Body of pancreas (tissue), 4 donors: ENCODE results near the gene MXI1. TPM values are rescaled to one million over a fixed set of nuclear protein-coding genes. Genes with fewer than 3 reads are reported as not detected.

ENCODE experiments used
- ATAC-seq: fragments of 150-250 bp; one replicate; pipeline ENCODE4 v1.9.1; 2016
- DNase-seq, 4 donors: peaks; one replicate each; pipeline ENCODE4 v3.0.0-alpha.2; 2019
- H3K27ac ChIP-seq, 4 donors: fragments of 200-600 bp; sonication (generic); 1 replicate in 3 of 4; 2 replicates in 1 of 4; pipeline versions ENCODE4 v1.5.1 to v1.6.1; 2016 to 2019; ENCODE audit warnings: mild to moderate bottlenecking in 1 of 4, mixed read lengths in 1 of 4, moderate library complexity in 1 of 4
- H3K27me3 ChIP-seq, 2 donors: fragments of 200-600 bp; sonication (generic); one replicate each; pipeline ENCODE4 v1.6.0; 2016; ENCODE audit warnings: mild to moderate bottlenecking in 1 of 2
- H3K36me3 ChIP-seq, 2 donors: fragments of 200-600 bp; sonication (generic); replicated peaks in 1 of 2; 2 replicates each; pipeline ENCODE4 v1.5.1; 2016; ENCODE audit warnings: low read depth in 2 of 2; ENCODE audit not compliant: insufficient read depth in 1 of 2
- H3K4me1 ChIP-seq: fragments of 200-600 bp; sonication (generic); one replicate; pipeline ENCODE4 v1.6.0; 2016
- H3K4me3 ChIP-seq, 2 donors: fragments of 200-600 bp; sonication (generic); 1 replicate in 1 of 2; 2 replicates in 1 of 2; pipeline ENCODE4 v1.5.1; 2016 to 2019
- H3K9me3 ChIP-seq, 3 donors: fragments of 200-600 bp; sonication (generic); 1 replicate in 2 of 3; 2 replicates in 1 of 3; pipeline ENCODE4 v1.5.1; 2016
- POLR2A ChIP-seq, 3 donors: fragments of 450-650 bp; IDR thresholded peaks; one replicate each; pipeline ENCODE4 v1.6.1; 2016; ENCODE audit warnings: antibody characterized with exemption in 3 of 3, mild to moderate bottlenecking in 2 of 3
- WGBS, 2 donors: methylation state at CpG; one replicate each; pipeline ENCODE4 v1.1.5; 2017; 5-methylcytosine and 5-hydroxymethylcytosine counted together
- intact Hi-C: fragments of 100-400 bp; cut with DNase I; formaldehyde crosslinking; loops from one replicate; pipeline ENCODE4 v1.15.1; 2023
- total RNA-seq, 2 donors: library from RNA; depleted of rRNA; stranded (reverse); fragments of >200 nt; gene quantifications; one replicate each; pipeline ENCODE4 v1.1.0, GENCODE V29; 2016
- TF ChIP-seq, protein P1 (sequence below), 7 experiments: fragments of 450-650 bp in 4 of 7; fragments of 200-600 bp in 3 of 7; sonication (generic) in 3 of 7; IDR thresholded peaks; one replicate each; pipeline ENCODE4 v1.5.1; 2016 to 2019; ENCODE audit warnings: antibody characterized with exemption in 7 of 7

MXI1 gene
- total RNA-seq, 2 donors from 2014 or later: 14.8 to 24.1 TPM

- TF ChIP-seq, protein P1, sequence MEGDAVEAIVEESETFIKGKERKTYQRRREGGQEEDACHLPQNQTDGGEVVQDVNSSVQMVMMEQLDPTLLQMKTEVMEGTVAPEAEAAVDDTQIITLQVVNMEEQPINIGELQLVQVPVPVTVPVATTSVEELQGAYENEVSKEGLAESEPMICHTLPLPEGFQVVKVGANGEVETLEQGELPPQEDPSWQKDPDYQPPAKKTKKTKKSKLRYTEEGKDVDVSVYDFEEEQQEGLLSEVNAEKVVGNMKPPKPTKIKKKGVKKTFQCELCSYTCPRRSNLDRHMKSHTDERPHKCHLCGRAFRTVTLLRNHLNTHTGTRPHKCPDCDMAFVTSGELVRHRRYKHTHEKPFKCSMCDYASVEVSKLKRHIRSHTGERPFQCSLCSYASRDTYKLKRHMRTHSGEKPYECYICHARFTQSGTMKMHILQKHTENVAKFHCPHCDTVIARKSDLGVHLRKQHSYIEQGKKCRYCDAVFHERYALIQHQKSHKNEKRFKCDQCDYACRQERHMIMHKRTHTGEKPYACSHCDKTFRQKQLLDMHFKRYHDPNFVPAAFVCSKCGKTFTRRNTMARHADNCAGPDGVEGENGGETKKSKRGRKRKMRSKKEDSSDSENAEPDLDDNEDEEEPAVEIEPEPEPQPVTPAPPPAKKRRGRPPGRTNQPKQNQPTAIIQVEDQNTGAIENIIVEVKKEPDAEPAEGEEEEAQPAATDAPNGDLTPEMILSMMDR (IDR thresholded peaks at IDR 0.05): no peak
- TF ChIP-seq POLR2A (IDR thresholded peaks at IDR 0.05): no peak
- peak overlapping the region; percentile 76 to 97 (median 96) for H3K27ac ChIP-seq
- intact Hi-C loops: loop anchor here (10.0 kb wide), 1 partner anchor 63 kb away; no protein-coding TSS in a partner anchor
- no peak for ATAC-seq
- H3K9me3 ChIP-seq: no peaks in the 10 kb centered on the region
- peak overlapping the region; percentile 41 to 62 for H3K4me3 ChIP-seq
- 0 to 1% methylated on average over 34 to 37 of the region's 57 CpGs for WGBS, 2 donors
- H3K4me1 ChIP-seq: peaks cover 25% of the 10 kb centered on the region
- no peaks in the 10 kb centered on the region for H3K36me3 ChIP-seq
- DNase-seq: peak in 1 of 4 donors; percentile 49
- no peaks in the 10 kb centered on the region for H3K27me3 ChIP-seq
Observed at GRCh38 chr10:110207805-110208613, 604 bp downstream of the MXI1 start.

DNA sequence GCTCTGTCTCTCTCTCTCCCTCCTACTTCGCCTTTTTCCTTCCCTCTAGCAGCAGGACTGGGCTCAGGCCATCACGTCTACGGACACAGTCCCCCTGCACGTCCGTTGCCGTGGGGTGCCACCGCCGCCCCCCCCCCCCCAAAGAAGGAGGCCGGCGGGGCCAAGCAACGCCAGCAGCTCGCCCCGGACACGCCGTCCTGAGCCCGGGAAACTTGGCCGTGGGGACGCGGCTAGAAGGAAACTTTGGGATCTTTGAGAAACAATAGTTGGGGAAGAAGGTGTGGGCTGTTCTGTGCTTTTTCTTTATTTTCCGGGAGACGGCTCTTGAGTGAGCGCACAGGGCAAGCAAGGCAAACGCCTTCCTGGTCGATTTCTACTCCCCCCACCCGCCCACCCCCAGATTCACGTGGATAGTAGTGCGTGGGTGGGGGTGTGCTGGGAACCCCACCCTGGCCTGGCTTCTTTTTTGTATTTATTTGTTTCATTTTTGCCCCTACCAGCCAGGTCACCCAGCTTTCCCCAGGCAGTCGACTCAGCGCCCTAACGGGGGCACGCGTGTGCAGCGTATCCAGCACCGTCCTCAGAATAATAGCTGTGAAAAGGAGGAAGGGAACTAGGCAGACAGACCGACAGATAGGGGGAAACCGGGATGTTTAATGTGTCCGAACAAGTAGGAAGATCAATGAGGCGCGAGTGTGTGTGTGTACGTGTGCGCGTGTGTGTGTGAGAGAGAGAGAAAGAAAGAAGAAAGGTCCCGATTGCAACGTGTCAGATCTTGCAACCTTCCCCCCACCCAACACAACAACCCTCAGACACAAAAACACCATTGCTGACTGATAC lies 1.4 kb downstream of the MXI1 start:
- Histone ChIP-seq H3K27me3 (no peaks in the 10 kb centered on the region), H3K36me3 (no peaks in the 10 kb centered on the region), H3K4me3 (peak overlapping the region; percentile 61 to 62), H3K4me1 (peaks cover 34% of the 10 kb centered on the region), H3K9me3 (no peaks in the 10 kb centered on the region), H3K27ac (peak overlapping the region; percentile 95 to 98 (median 96))
- WGBS, 2 donors: 0 to 1% methylated on average over 36 to 44 of the region's 44 CpGs
- ATAC-seq: no peak
- DNase-seq: peak; percentile 33 to 57 (median 48)
- intact Hi-C loops: loop anchor here (10.0 kb wide), 1 partner anchor 64 kb away; no protein-coding TSS in a partner anchor
- TF ChIP-seq, protein P1 (IDR thresholded peaks at IDR 0.05): peak in 3 of 7 experiments; percentile 26 to 36 (median 32)
- no peak for TF ChIP-seq POLR2A (IDR thresholded peaks at IDR 0.05)

GRCh38 chr10:110209454-110209925 lies 2.1 kb downstream of the MXI1 start:
- peak; percentile 8 to 65 (median 50) for TF ChIP-seq POLR2A (IDR thresholded peaks at IDR 0.05)
- TF ChIP-seq, protein P1 (IDR thresholded peaks at IDR 0.05): no peak
- H3K4me1 ChIP-seq: peaks cover 40% of the 10 kb centered on the region
- H3K4me3 ChIP-seq: peak overlapping the region; percentile 61 to 62
- H3K27ac ChIP-seq: peak overlapping the region; percentile 95 to 98 (median 96)
- peak; percentile 71 to 78 (median 75) for DNase-seq
- H3K36me3 ChIP-seq: no peaks in the 10 kb centered on the region
- no peak for ATAC-seq
- intact Hi-C loops: loop anchor here (10.0 kb wide), 1 partner anchor 65 kb away; no protein-coding TSS in a partner anchor
- WGBS, 2 donors: 0 to 1% methylated on average over 23 to 24 of the region's 24 CpGs
- H3K27me3 ChIP-seq: no peaks in the 10 kb centered on the region
- H3K9me3 ChIP-seq: no peaks in the 10 kb centered on the region

DNA sequence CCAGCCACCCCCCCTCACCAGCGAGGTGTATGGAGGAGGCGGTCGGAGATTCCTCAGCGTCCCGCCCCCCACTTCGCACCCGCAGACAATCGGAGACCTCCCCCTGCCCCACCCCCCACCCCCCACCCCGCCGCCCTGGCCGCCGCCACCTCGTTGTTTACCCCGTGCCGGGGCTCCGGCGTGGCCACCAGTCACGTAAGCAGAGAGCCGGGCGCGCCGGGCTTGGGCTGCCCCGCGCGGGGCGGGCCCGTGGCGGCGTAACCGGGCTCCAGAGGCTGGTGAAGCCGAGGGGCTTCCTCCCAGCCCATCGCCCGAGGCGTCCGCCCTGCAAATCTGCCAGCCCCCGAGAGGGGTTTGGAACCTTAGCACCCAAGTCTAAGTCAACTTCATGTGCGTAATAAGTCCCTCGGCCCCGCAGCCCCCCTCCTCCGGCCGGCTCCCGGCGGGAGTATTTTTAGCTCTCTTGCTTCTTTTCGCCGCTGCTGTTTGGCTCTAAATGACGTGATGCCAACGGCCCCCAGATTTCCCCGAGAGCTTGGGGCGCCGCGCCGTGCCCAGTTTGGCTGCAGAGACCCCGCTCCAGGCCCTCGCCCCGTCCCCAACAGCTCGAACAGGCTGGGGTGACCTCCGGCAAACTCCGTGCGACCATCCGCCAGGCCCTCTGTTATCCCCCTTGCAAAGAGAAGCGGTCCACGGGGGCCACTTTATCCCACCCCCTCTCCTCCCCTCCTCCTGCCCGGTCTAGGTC lies 2.7 kb downstream of the MXI1 start:
- Histone ChIP-seq H3K4me3 (peak overlapping the region; percentile 61 to 62), H3K9me3 (no peaks in the 10 kb centered on the region), H3K27me3 (no peaks in the 10 kb centered on the region), H3K4me1 (peaks cover 45% of the 10 kb centered on the region), H3K36me3 (no peaks in the 10 kb centered on the region), H3K27ac (peak overlapping the region; percentile 95 to 98 (median 96))
- intact Hi-C loops: loop anchor here (10.0 kb wide), 1 partner anchor 65 kb away; no protein-coding TSS in a partner anchor
- ATAC-seq (peak; percentile 30), DNase-seq (peak; percentile 61 to 70 (median 66))
- 1 to 3% methylated on average over 15 to 63 of the region's 63 CpGs for WGBS, 2 donors
- TF ChIP-seq POLR2A (IDR thresholded peaks at IDR 0.05): peak in 1 of 3 donors; percentile 16
- TF ChIP-seq, protein P1 (IDR thresholded peaks at IDR 0.05): no peak
